Prostate gland (tissue), 2 donors: ENCODE results near the gene PRDM10. TPM values are rescaled to one million over a fixed set of nuclear protein-coding genes. Genes with fewer than 3 reads are reported as not detected.

Source experiments
- DNase-seq: peaks from one replicate; pipeline ENCODE4 v3.0.0-alpha.2; 2019; ENCODE audit warnings: low spot score
- H3K27ac ChIP-seq, 2 donors: fragments of 200-600 bp; sonication (generic); 2 replicates each; pipeline ENCODE4 v1.5.1; 2017 to 2019
- H3K27me3 ChIP-seq: fragments of 200-600 bp; sonication (generic); replicated peaks from 2 replicates; pipeline ENCODE4 v1.5.1; 2019; ENCODE audit not compliant: insufficient read depth
- H3K36me3 ChIP-seq, 2 donors: fragments of 200-600 bp; sonication (generic); 1 replicate in 1 of 2; 2 replicates in 1 of 2; pipeline versions ENCODE4 v1.5.1 to v1.8.1; 2017 to 2019
- H3K4me1 ChIP-seq: fragments of 200-600 bp; sonication (generic); replicated peaks from 2 replicates; pipeline ENCODE4 v1.5.1; 2019
- H3K4me3 ChIP-seq, 2 donors: fragments of 200-600 bp; sonication (generic); 2 replicates each; pipeline ENCODE4 v1.5.1; 2017 to 2019
- H3K9me3 ChIP-seq: fragments of 200-600 bp; sonication (generic); 2 replicates; pipeline ENCODE4 v1.5.1; 2017
- POLR2A ChIP-seq: fragments of 450-650 bp; IDR thresholded peaks from one replicate; pipeline ENCODE4 v1.6.1; 2016; ENCODE audit warnings: antibody characterized with exemption, mild to moderate bottlenecking
- POLR2AphosphoS5 ChIP-seq: sonication (generic); formaldehyde crosslinking; IDR thresholded peaks from one replicate; pipeline ENCODE4 v1.6.1; 2017; ENCODE audit warnings: antibody characterized with exemption
- WGBS: methylation state at CpG from one replicate; pipeline ENCODE4 v1.1.5; 2018; 5-methylcytosine and 5-hydroxymethylcytosine counted together
- intact Hi-C: fragments of 100-400 bp; cut with DNase I; formaldehyde crosslinking; loops from one replicate; pipeline ENCODE4 v1.14.2; 2022
- total RNA-seq, 2 donors: library from RNA; depleted of rRNA; stranded (reverse); fragments of >200 nt; gene quantifications; one replicate each; pipeline ENCODE4 v1.1.0, GENCODE V29; 2016
- TF ChIP-seq, protein P1 (sequence below), 4 experiments: fragments of 200-600 bp in 2 of 4; fragments of 450-650 bp in 2 of 4; sonication (generic) in 2 of 4; IDR thresholded peaks; 1 replicate in 3 of 4; 2 replicates in 1 of 4; pipeline ENCODE4 v1.5.1; 2016 to 2019; ENCODE audit warnings: antibody characterized with exemption in 4 of 4, mild to moderate bottlenecking in 2 of 4, moderate library complexity in 2 of 4

Gene PRDM10
- total RNA-seq, 2 donors from 2014 or later, result 7.0 to 7.7 TPM

DNA sequence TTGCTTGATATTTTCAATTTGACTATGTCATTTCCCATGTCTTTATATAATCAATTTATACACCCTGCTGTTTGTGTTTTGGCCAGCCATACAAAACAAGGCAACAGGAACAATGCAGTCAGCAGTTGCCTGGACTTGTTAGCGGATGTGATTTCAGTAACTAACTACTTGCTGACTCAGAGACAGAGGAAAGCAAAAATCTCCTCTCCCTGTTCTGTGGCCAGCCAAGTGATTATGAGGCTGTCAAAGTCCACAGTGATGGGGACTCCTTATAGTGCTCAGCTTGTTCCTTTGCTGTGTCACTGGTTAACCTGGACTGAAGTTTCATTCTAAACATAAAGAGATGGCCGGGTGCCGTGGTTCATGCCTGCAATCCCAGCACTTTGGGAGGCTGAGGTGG, 34.4 kb upstream of the PRDM10 start:
- no peak for TF ChIP-seq POLR2A
- TF ChIP-seq POLR2AphosphoS5, result no peak
- TF ChIP-seq, protein P1, sequence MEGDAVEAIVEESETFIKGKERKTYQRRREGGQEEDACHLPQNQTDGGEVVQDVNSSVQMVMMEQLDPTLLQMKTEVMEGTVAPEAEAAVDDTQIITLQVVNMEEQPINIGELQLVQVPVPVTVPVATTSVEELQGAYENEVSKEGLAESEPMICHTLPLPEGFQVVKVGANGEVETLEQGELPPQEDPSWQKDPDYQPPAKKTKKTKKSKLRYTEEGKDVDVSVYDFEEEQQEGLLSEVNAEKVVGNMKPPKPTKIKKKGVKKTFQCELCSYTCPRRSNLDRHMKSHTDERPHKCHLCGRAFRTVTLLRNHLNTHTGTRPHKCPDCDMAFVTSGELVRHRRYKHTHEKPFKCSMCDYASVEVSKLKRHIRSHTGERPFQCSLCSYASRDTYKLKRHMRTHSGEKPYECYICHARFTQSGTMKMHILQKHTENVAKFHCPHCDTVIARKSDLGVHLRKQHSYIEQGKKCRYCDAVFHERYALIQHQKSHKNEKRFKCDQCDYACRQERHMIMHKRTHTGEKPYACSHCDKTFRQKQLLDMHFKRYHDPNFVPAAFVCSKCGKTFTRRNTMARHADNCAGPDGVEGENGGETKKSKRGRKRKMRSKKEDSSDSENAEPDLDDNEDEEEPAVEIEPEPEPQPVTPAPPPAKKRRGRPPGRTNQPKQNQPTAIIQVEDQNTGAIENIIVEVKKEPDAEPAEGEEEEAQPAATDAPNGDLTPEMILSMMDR (IDR thresholded peaks at IDR 0.05), result no peak
- 56% methylated on average over 3 of the region's 3 CpGs for WGBS
- Histone ChIP-seq H3K9me3 (no peaks in the 10 kb centered on the region), H3K4me1 (no peaks in the 10 kb centered on the region), H3K36me3 (no peaks in the 10 kb centered on the region), H3K4me3 (no peak overlapping the region), H3K27me3 (no peaks in the 10 kb centered on the region), H3K27ac (no peak overlapping the region)
- no peak for DNase-seq
- intact Hi-C loops, result no loop called here

DNA sequence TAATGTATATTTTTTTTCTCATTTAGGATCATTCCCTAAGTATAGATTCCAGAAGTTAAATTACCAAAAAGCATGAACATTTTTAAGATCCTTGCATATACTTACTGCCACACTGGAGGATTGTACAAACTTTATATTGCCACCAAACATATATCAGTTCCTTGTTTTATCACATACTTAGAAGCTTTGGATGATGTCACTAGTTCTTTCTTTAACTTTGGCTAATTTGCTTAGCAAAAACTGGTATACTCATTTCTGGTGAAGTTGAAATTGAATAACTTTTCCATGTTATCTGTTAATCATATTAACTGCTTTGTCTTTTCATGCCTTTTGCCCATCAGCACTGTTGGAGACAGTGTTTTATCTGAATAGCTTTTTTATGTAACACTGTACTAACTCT, 31.6 kb upstream of the PRDM10 start:
- no peak overlapping the region for H3K4me3 ChIP-seq
- no peaks in the 10 kb centered on the region for H3K27me3 ChIP-seq
- no peaks in the 10 kb centered on the region for H3K9me3 ChIP-seq
- TF ChIP-seq POLR2AphosphoS5 (no peak), POLR2A (no peak)
- TF ChIP-seq, protein P1 (IDR thresholded peaks at IDR 0.05), result no peak
- H3K27ac ChIP-seq, result no peak overlapping the region
- no peak for DNase-seq
- intact Hi-C loops, result no loop called here
- H3K4me1 ChIP-seq, result no peaks in the 10 kb centered on the region
- no peaks in the 10 kb centered on the region for H3K36me3 ChIP-seq

DNA sequence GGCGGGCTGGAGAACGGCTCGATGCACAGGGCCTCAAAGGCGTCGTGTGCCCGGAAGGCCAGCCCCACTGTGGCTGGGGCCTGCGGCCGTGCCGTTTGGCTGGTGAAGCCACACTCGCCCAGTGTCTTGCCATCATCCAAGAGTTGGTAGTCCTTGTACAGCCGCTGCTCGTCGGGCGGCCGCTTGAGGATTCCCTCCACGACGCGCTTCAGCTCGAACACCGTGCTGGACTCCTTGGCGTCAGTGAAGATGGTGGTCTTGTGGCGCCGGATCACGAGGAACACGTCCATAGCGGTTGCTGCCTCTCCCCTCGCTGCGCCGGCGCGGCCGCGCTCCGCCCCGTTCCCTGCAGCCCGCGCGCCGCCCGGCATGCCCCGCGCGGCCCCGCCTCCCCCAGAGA, 30.3 kb upstream of the PRDM10 start:
- intact Hi-C loops, result no loop called here
- Histone ChIP-seq H3K4me1 (no peaks in the 10 kb centered on the region), H3K9me3 (no peaks in the 10 kb centered on the region), H3K36me3 (no peaks in the 10 kb centered on the region), H3K4me3 (no peak overlapping the region), H3K27ac (no peak overlapping the region), H3K27me3 (no peaks in the 10 kb centered on the region)
- no peak for TF ChIP-seq POLR2A
- no peak for DNase-seq
- 89% methylated on average over 39 of the region's 44 CpGs for WGBS

DNA sequence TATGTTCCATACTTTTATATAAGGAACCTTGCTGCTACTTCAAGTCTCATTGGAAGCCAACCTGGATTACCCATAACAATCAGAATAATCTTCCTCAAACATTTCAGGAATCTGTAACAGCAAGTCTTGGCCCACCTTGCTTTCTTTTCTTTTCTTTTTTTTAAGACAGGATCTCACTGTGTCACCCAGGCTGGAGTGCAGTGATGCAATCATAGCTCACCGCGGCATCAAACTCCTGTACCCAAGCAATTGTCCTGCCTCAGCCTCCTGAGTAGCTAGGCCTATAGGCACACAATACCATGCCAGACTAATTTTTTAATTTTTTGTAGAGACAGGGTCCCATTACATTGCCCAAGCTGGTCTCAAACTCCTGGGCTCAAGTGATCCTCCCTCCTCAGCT, 29.3 kb upstream of the PRDM10 start:
- Histone ChIP-seq H3K4me1 (no peaks in the 10 kb centered on the region), H3K4me3 (no peak overlapping the region), H3K27ac (no peak overlapping the region), H3K9me3 (no peaks in the 10 kb centered on the region), H3K27me3 (no peaks in the 10 kb centered on the region), H3K36me3 (no peaks in the 10 kb centered on the region)
- DNase-seq, result no peak
- TF ChIP-seq POLR2A (no peak), POLR2AphosphoS5 (no peak)
- TF ChIP-seq, protein P1 (IDR thresholded peaks at IDR 0.05), result no peak
- WGBS, result 54% methylated on average over 2 of the region's 2 CpGs
- intact Hi-C loops, result no loop called here

DNA sequence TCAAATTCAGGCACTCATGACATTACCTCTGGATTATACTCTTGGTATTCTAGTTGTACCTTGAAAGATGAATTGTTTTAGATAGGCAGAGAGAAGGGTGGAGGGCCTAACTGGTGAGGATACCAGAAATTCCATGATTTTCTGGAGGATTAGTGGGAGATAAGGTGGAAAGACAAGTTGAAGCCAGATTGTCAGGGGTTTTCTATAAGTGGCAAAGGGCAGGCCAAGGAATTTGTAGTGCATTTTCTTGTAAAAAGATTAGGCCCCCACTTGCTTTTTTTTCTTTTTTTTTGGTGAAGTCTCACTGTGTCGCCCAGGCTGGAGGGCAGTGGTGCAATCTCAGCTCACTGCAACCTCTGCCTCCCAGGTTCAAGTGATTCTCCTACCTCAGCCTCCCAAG, 28.4 kb upstream of the PRDM10 start:
- no peak overlapping the region for H3K27ac ChIP-seq
- 95% methylated on average over 1 of the region's 1 CpG for WGBS
- no peaks in the 10 kb centered on the region for H3K36me3 ChIP-seq
- intact Hi-C loops, result no loop called here
- TF ChIP-seq, protein P1 (IDR thresholded peaks at IDR 0.05), result no peak
- TF ChIP-seq POLR2A, result no peak
- no peak for TF ChIP-seq POLR2AphosphoS5
- no peaks in the 10 kb centered on the region for H3K27me3 ChIP-seq
- H3K9me3 ChIP-seq, result no peaks in the 10 kb centered on the region
- DNase-seq, result no peak
- no peaks in the 10 kb centered on the region for H3K4me1 ChIP-seq
- H3K4me3 ChIP-seq, result no peak overlapping the region
